ENCODE data around the gene HAUS7. TPM values are rescaled to one million over a fixed set of nuclear protein-coding genes. Genes with fewer than 3 reads are reported as not detected.

HAUS7 gene
- polyA plus RNA-seq, 1 donor from 2014 or later: 27.7 TPM

DNA sequence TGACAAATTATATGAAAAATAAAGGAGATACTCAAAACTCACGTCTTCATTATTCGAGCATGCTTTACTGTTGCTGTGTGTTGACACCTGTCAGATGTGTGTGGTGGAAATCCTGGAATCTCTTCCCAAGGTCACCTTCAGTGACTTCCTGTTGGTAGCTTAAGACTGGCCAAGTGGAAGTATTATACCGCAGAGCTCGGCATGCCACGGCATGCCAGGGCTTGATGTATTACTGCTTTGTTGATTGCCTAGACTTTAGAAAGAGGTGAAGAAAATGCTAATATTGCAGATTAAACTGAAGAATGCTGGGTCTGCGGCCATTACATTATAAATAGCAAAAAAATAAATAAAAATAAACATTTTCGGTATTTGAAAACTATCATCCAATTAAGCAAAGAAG lies 29.1 kb downstream of the HAUS7 start:
- Histone ChIP-seq H3K27ac (ENCODE audit: low read length) (no peak overlapping the region), H3K79me2 (replicated peaks; ENCODE audit: insufficient read depth, low read length) (no peaks in the 10 kb centered on the region), H3K27me3 (ENCODE audit: insufficient read depth, low read depth, low read length) (no peaks in the 10 kb centered on the region), H3K4me3 (ENCODE audit: low read length) (no peak overlapping the region), H4K20me1 (ENCODE audit: insufficient read depth) (no peaks in the 10 kb centered on the region), H3K9me3 (ENCODE audit: low read length) (no peaks in the 10 kb centered on the region), H3F3A (ENCODE audit: insufficient read depth, low read length, poor library complexity, severe bottlenecking) (no peaks in the 10 kb centered on the region), H3K9me2 (ENCODE audit: insufficient read depth, low read length) (no peaks in the 10 kb centered on the region), H3K4me2 (ENCODE audit: low read length) (no peak overlapping the region), H2AFZ (ENCODE audit: low read depth, low read length) (no peak overlapping the region), H3K36me3 (ENCODE audit: insufficient read depth, low read length) (no peaks in the 10 kb centered on the region), H3K9ac (ENCODE audit: low read length) (no peak overlapping the region)
- TF ChIP-seq, protein P1, sequence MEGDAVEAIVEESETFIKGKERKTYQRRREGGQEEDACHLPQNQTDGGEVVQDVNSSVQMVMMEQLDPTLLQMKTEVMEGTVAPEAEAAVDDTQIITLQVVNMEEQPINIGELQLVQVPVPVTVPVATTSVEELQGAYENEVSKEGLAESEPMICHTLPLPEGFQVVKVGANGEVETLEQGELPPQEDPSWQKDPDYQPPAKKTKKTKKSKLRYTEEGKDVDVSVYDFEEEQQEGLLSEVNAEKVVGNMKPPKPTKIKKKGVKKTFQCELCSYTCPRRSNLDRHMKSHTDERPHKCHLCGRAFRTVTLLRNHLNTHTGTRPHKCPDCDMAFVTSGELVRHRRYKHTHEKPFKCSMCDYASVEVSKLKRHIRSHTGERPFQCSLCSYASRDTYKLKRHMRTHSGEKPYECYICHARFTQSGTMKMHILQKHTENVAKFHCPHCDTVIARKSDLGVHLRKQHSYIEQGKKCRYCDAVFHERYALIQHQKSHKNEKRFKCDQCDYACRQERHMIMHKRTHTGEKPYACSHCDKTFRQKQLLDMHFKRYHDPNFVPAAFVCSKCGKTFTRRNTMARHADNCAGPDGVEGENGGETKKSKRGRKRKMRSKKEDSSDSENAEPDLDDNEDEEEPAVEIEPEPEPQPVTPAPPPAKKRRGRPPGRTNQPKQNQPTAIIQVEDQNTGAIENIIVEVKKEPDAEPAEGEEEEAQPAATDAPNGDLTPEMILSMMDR (IDR thresholded peaks at IDR 0.05; ENCODE audit: poor library complexity, severe bottlenecking): no peak
- no peak for TF ChIP-seq EP300 (conservative IDR thresholded peaks at IDR 0.05; ENCODE audit: poor library complexity, severe bottlenecking)
- TF ChIP-seq, protein P2, sequence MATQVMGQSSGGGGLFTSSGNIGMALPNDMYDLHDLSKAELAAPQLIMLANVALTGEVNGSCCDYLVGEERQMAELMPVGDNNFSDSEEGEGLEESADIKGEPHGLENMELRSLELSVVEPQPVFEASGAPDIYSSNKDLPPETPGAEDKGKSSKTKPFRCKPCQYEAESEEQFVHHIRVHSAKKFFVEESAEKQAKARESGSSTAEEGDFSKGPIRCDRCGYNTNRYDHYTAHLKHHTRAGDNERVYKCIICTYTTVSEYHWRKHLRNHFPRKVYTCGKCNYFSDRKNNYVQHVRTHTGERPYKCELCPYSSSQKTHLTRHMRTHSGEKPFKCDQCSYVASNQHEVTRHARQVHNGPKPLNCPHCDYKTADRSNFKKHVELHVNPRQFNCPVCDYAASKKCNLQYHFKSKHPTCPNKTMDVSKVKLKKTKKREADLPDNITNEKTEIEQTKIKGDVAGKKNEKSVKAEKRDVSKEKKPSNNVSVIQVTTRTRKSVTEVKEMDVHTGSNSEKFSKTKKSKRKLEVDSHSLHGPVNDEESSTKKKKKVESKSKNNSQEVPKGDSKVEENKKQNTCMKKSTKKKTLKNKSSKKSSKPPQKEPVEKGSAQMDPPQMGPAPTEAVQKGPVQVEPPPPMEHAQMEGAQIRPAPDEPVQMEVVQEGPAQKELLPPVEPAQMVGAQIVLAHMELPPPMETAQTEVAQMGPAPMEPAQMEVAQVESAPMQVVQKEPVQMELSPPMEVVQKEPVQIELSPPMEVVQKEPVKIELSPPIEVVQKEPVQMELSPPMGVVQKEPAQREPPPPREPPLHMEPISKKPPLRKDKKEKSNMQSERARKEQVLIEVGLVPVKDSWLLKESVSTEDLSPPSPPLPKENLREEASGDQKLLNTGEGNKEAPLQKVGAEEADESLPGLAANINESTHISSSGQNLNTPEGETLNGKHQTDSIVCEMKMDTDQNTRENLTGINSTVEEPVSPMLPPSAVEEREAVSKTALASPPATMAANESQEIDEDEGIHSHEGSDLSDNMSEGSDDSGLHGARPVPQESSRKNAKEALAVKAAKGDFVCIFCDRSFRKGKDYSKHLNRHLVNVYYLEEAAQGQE (IDR thresholded peaks at IDR 0.05; ENCODE audit: borderline replicate concordance): no peak
- no peak for TF ChIP-seq SMC3 (conservative IDR thresholded peaks at IDR 0.05; ENCODE audit: poor library complexity)

DNA sequence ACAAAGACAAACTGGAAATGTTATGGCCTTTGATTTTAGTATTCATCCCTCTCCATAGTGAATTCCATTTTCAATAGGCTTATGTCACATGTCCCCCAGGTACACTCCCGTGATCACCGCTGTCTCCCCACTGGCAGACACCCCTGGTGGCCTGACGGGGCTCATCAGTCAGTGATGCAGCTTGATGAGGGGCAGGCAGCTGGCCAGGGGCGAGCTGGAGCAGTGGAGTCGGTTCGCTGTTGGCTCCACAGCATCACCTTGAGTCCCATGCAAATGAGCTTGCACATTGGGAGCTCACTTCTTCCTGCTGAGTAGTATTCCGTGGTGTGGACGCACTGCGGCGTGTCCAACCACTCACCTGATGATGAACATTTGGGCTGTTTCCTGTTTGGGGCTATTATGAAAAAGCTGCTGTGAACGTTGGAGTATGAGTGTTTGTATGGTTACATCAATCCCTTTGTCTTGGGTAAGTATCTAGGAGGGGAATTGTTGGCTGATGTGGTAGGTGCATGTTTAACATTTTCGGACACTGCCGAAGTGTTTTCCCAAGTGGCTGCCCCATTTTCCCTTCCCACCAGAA lies 29.7 kb downstream of the HAUS7 start:
- TF ChIP-seq EZH2 (IDR thresholded peaks at IDR 0.05; ENCODE audit: borderline replicate concordance, insufficient read depth, low read length, poor library complexity, severe bottlenecking) (no peak), RAD21 (conservative IDR thresholded peaks at IDR 0.05) (no peak), POLR2AphosphoS5 (IDR thresholded peaks at IDR 0.05) (no peak), EP300 (conservative IDR thresholded peaks at IDR 0.05; ENCODE audit: poor library complexity, severe bottlenecking) (no peak), TAF1 (IDR thresholded peaks at IDR 0.05; ENCODE audit: low read depth) (no peak)
- TF ChIP-seq, protein P1 (IDR thresholded peaks at IDR 0.05; ENCODE audit: poor library complexity, severe bottlenecking): no peak
- H3K4me3 ChIP-seq (ENCODE audit: low read length): no peak overlapping the region
- H3K9me2 ChIP-seq (ENCODE audit: insufficient read depth, low read length): no peaks in the 10 kb centered on the region
- no peak overlapping the region for H3K27ac ChIP-seq (ENCODE audit: low read length)
- no peak overlapping the region for H3K9ac ChIP-seq (ENCODE audit: low read length)
- no peak overlapping the region for H2AFZ ChIP-seq (ENCODE audit: low read depth, low read length)
- H4K20me1 ChIP-seq (ENCODE audit: insufficient read depth): no peaks in the 10 kb centered on the region
- H3K4me2 ChIP-seq (ENCODE audit: low read length): no peak overlapping the region
- no peaks in the 10 kb centered on the region for H3K27me3 ChIP-seq (ENCODE audit: insufficient read depth, low read depth, low read length)
- H3K36me3 ChIP-seq (ENCODE audit: insufficient read depth, low read length): no peaks in the 10 kb centered on the region
- no peaks in the 10 kb centered on the region for H3K79me2 ChIP-seq (replicated peaks; ENCODE audit: insufficient read depth, low read length)
- H3F3A ChIP-seq (ENCODE audit: insufficient read depth, low read length, poor library complexity, severe bottlenecking): no peaks in the 10 kb centered on the region
- no peaks in the 10 kb centered on the region for H3K9me3 ChIP-seq (ENCODE audit: low read length)

Measured in neural cell (in vitro differentiated cells).